RPMI7951 (cell line): ENCODE results near the gene LRP1B. TPM values are rescaled to one million over a fixed set of nuclear protein-coding genes. Genes with fewer than 3 reads are reported as not detected.
"Not testable (repeated sequence)": the region's sequence is repeated elsewhere in the genome, so short reads cannot be mapped to it uniquely, and the experiment has no call there.

Source experiments
- DNase-seq: peaks from one replicate; pipeline ENCODE4 v3.0.0-alpha.2; 2012; ENCODE audit warnings: low read depth
- total RNA-seq: library from RNA; depleted of rRNA; stranded (reverse); fragments of >200 nt; shearing (Covaris generic); gene quantifications from 2 replicates; pipeline ENCODE4 v1.2.3, GENCODE V29; 2014

Gene LRP1B
- total RNA-seq, 1 experiment from 2014 or later = not detected

DNA sequence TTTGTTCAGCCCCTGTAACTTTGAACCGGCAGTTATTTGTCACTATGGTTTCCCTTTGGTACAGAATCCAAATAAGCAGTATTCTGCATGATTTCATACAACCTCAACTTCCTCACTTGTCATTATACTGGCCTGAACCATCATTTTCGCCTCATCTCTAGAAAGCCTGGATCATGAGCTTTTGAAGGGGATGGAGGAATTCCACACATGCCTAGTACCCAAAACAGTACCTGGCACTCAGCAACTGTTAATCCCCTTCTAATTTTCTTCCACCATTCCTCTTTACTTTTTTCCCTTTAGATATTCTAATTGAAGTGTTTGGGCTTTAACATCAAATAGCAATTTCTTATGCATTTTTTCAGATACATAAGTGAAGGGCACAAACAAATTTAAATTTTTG is 1776.3 kb downstream of the LRP1B start:
- no peak for DNase-seq

- DNase-seq = no peak
Observed at GRCh38 chr2:140353541-140353940, 1777.3 kb downstream of the LRP1B start.

DNA sequence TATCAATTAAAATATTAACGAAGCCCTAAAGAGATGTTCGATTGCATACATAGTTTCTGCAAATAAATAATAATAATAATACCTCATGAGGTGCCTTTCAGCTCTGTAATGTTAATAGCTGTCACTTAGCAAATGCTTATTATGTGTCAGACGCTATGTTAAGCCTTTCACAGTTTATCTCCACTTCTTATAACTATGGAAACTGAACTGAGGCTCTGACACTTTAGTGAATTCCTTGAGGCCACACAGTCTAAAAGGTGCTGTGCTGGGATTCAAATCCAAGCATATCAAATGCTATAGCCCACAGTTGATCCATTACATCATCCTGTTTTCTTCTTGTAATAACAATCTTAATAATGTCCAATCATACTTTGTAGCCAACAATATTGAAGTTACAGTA is 1779.1 kb downstream of the LRP1B start:
- DNase-seq = no peak

GRCh38 chr2:140349695-140350094 is 1781.1 kb downstream of the LRP1B start:
- DNase-seq = no peak

GRCh38 chr2:140348826-140349225 is 1782.0 kb downstream of the LRP1B start:
- no peak for DNase-seq

- no peak for DNase-seq
Observed at GRCh38 chr2:140344838-140345237, 1786.0 kb downstream of the LRP1B start.

DNA sequence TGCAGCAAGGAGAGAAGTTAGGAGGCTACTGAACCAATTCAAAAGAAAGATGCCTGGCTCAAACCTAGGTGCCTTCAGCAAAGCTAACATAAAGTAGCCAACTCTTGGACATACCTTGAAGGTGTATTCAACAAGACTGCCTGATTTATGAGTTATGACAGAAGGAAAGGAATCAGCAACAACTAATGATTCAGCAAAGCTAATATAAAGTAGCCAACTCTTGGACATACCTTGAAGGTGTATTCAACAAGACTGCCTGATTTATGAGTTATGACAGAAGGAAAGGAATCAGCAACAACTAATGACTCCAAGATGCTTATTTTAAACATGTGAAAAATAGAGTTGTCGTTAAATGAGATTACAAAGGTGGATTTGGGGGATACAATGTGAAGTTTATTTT is 1786.5 kb downstream of the LRP1B start:
- DNase-seq = not testable (repeated sequence)

DNA sequence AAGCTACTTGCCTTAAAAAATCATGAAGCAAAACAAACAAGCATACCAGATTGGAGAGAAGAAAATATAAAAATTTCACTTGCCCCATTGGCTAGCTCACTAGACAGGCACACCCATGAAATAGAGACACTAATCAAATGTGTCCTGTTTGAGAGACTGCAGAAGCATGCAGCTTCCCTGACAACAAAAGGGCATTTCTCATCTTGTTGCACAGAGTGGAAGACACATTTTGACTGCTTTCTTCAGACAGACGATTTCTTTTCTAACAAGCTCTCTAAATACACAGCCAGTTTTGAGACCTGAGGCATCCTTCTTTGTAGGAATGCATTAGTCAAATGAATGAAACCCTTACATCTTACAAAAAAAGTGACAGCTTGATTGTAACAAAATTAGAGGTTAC is 1792.0 kb downstream of the LRP1B start:
- DNase-seq = no peak

GRCh38 chr2:140337061-140337460 is 1793.8 kb downstream of the LRP1B start:
- no peak for DNase-seq

- DNase-seq = no peak
Observed at GRCh38 chr2:140316345-140316744, 1814.5 kb downstream of the LRP1B start.

- no peak for DNase-seq
Observed at GRCh38 chr2:140311905-140312304, 1818.9 kb downstream of the LRP1B start.

DNA sequence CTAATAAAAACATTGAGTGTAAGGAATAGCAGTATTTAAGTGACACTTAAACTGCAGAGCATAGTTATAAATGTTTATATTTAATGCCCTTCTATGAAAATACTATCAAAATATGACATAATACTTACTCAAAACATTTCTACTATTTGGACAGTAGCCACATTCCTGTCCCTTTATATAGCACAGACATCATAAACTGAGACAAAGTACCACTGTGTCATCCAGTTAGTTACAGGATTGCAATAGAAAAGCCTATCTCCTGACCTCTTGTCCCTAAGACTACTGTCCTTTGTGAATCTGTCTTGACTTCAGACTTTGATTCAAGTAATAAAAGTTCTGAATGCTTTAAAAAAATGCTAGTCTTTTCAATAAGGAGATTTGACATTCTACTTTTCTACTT is 1822.1 kb downstream of the LRP1B start:
- no peak for DNase-seq

DNA sequence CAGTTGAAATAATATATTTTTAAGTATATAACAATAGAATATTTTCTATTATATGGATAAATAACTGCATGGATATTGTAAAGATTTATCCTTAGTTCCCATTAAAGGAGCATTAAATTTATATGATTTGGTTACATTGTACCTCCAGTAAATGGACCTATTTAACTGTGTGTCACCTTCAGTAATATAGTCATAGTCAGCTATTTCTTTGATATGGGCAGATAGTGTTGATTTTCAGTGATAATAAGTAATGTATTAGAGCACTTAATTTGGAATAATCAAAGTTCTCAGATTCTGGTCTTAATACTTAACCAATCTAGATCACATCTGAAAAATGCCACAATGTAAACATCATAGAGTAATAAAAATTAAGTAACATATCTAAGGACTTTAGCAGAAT is 1823.3 kb downstream of the LRP1B start:
- no peak for DNase-seq

- DNase-seq = no peak
Observed at GRCh38 chr2:140295767-140296166, 1835.0 kb downstream of the LRP1B start.

GRCh38 chr2:140288726-140289125 is 1842.1 kb downstream of the LRP1B start:
- no peak for DNase-seq

DNA sequence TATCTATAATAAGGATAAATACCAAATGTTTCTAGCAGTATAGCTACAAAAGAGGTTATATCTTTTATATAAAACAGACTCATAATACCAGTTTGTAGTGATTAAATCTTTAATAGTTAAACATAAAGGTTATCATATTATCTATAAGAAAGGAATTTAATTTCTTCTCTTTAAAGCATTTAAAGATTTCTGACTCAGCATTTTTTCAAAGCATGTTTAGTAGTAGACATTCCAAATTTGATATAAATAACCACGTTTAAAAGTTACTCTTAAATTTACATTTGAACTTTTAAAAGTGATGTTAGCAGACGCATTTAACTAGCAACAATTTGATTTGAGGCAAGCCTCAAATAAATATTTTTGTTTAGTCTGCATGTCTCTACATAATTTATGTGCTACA is 1842.6 kb downstream of the LRP1B start:
- DNase-seq = no peak

GRCh38 chr2:140286377-140286776 is 1844.4 kb downstream of the LRP1B start:
- no peak for DNase-seq

GRCh38 chr2:140277344-140277743 is 1853.5 kb downstream of the LRP1B start:
- not testable (repeated sequence) for DNase-seq

GRCh38 chr2:140276661-140277060 is 1854.2 kb downstream of the LRP1B start:
- no peak for DNase-seq

DNA sequence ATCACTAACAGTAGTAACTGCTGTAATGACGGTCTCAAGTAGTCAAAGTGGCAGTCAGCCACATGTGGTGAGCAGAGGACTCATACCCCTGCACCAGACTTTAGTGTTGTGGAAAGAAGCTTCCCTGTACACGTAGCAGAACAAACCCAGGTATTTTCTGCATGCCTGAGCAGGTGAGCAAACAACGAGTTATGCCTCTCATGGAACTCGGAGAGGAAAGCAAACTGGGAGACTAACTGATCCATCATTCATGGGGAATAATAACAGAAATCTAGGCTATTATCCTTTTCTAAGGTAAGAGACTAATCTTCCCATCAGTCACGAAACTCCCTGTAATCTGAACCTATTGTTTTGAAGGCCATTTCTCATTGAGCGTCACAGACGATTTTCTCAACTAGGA is 1855.4 kb downstream of the LRP1B start:
- DNase-seq = no peak

DNA sequence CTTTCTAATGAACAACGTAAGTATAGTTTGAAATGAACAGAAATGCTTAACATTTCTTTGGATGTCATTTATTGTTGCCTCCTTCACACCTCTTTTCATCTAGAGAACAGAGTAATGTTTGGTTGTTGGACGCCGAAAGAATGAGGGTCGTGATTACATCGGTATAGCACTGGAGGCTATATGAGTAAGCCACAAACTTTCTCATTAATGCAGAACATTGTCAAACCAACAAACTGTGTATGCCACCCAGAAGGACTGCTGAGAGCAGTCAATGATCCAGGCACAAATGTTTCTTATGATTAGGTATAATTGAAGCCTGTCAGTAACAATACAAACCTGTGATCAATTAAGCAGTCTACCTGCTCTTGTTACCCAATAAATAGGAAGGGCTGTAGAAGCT is 1855.9 kb downstream of the LRP1B start:
- no peak for DNase-seq

DNA sequence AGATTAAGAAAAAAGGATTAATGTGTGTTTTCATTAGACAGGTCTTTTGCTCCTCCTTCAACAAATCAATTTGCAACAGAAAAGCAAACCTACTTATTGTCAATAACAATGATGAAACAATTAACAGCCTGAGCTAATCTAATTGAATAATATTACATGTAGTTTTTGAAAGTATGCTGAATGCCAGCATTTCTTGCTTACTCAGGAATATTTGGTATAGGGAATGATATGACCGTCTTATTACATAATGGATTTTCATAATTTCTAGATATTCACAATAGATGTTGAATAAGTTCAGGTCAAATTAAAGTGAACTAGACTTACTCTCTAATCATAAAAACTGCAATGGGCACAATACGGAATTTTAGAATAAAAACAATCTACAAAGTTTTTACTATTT is 1856.9 kb downstream of the LRP1B start:
- no peak for DNase-seq

DNA sequence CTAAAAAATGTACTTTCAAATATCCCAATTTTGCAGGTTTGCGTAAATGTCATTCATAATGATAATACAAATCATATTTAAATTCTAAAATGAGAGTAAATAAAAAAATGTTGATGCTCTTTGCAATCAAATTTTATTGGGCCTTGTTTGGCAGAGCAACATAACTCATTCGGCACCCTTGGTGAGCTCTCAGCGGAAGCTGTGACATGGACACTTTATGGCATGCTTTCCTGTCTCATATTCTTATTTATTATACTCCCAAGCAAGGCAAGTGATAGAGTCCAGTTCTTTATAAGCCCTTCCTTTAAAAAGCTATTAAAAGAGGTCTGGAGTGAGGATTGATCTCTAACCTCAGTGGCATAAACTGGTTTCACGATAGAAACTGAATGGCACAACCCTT is 1857.4 kb downstream of the LRP1B start:
- DNase-seq = no peak

DNA sequence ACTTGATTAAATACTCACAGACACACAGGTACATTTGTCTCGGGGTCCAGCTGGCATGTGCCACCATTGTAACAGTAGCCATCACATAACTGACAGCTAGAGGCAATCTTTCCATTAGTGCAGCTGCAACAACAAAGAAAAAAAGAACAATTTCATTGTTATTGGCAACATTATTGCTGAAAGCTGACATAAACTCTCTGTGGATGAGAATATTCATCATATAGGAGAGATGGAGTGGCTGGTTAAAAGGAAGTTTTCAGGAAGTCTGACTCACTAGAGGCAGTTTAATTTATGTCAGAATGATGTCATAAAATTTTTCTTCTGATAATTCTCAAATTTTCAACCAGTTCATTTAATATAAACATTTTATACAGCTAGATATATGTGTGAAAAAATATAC is 1860.6 kb downstream of the LRP1B start:
- no peak for DNase-seq

- no peak for DNase-seq
Observed at GRCh38 chr2:140269000-140269399, 1861.8 kb downstream of the LRP1B start.
